ENCODE results near the gene OTX1. TPM values are rescaled to one million over a fixed set of nuclear protein-coding genes. Genes with fewer than 3 reads are reported as not detected.

OTX1 gene
- total RNA-seq, 4 donors from 2014 or later: not detected

DNA sequence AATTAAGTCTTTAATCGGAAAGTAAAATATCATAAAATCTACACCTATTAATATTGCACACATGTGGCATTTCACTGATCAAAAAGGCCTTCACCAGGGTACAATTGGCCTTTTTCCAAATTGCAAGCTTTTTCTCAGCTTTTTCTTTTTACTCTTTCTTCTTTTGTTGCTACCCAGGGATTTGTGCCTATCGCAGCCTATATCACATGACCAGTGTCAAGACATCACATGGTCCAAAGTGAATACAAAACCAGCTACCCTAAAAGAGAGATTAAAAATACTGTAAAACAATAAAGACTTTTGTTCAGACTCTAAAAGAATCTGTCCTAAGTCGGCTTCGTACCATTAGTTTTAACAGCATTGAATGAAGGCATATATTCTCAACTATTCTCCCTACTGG, 15.0 kb upstream of the OTX1 start:
- Histone ChIP-seq H3K9me3 (no peaks in the 10 kb centered on the region), H3K4me1 (no peaks in the 10 kb centered on the region), H3K27me3 (no peaks in the 10 kb centered on the region), H3K4me3 (no peak overlapping the region), H3K36me3 (peaks cover 0 to 3% of the 10 kb centered on the region in 2 donors), H3K27ac (no peak overlapping the region)
- no peak for TF ChIP-seq CTCF (IDR thresholded peaks at IDR 0.05)
- TF ChIP-seq POLR2A (IDR thresholded peaks at IDR 0.05): no peak
- no peak for DNase-seq
- intact Hi-C loops (cut with DNase I; ENCODE audit: low total_unique reads): no loop called here

GRCh38 chr2:63038034-63038433, 12.6 kb upstream of the OTX1 start:
- H3K27ac ChIP-seq: no peak overlapping the region
- no peak overlapping the region for H3K4me3 ChIP-seq
- TF ChIP-seq POLR2A (IDR thresholded peaks at IDR 0.05) (no peak), CTCF (IDR thresholded peaks at IDR 0.05) (no peak)
- intact Hi-C loops (cut with DNase I; ENCODE audit: low total_unique reads): no loop called here
- peaks cover 0 to 3% of the 10 kb centered on the region in 2 donors for H3K36me3 ChIP-seq
- H3K4me1 ChIP-seq: no peaks in the 10 kb centered on the region
- no peak for DNase-seq
- no peaks in the 10 kb centered on the region for H3K27me3 ChIP-seq
- H3K9me3 ChIP-seq: no peaks in the 10 kb centered on the region

DNA sequence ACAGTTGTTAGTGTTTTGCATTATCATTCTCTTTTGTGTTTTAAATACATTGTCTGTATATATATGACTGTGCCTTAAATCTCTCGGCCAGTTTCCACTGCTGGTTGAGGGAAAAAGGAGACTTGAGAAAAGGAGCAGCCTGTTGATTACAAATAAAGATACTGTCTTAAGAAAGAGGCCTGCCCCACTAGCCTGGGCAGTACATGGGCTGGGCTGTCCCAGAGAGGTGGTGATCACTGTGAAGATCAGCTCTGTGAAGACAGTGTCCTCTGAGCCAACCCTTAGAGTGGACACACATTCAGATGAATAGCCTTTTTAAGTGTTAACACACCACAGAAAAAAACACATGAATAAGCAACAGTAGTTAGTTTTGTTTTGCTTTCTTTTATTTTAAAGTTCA, 10.0 kb upstream of the OTX1 start:
- Histone ChIP-seq H3K27me3 (peaks cover 0 to 3% of the 10 kb centered on the region in 2 donors), H3K36me3 (peaks cover 0 to 3% of the 10 kb centered on the region in 2 donors), H3K9me3 (no peaks in the 10 kb centered on the region), H3K4me3 (no peak overlapping the region), H3K27ac (no peak overlapping the region), H3K4me1 (no peaks in the 10 kb centered on the region)
- intact Hi-C loops (cut with DNase I; ENCODE audit: low total_unique reads): no loop called here
- TF ChIP-seq POLR2A (IDR thresholded peaks at IDR 0.05): no peak
- TF ChIP-seq CTCF (IDR thresholded peaks at IDR 0.05): no peak
- DNase-seq: no peak

DNA sequence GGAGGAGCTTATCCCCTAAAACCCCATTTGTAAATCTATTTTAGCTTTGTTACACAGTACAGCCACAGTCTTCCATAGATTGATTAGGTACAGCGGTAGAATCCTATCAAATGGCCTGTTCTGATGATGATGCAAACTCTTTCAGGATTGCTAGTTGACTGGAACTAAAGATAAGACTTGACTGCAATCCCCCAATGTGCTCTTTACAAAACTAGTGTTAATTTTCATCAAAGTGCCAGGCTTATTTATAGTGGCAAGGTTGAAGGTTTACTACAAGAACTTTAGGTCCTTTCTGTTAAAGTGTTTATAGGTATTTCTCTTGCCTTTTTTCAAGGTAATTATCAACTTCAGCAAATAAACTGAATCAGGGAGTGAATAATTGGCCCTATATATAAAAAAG, 9.0 kb upstream of the OTX1 start:
- H3K36me3 ChIP-seq: peaks cover 0 to 1% of the 10 kb centered on the region in 2 donors
- no peak overlapping the region for H3K27ac ChIP-seq
- TF ChIP-seq CTCF (IDR thresholded peaks at IDR 0.05): no peak
- TF ChIP-seq POLR2A (IDR thresholded peaks at IDR 0.05): no peak
- no peaks in the 10 kb centered on the region for H3K9me3 ChIP-seq
- H3K27me3 ChIP-seq: peaks cover 0 to 3% of the 10 kb centered on the region in 2 donors
- intact Hi-C loops (cut with DNase I; ENCODE audit: low total_unique reads): no loop called here
- no peak overlapping the region for H3K4me3 ChIP-seq
- no peak for DNase-seq
- H3K4me1 ChIP-seq: no peaks in the 10 kb centered on the region

GRCh38 chr2:63044362-63045327, 6.0 kb upstream of the OTX1 start:
- Histone ChIP-seq H3K4me1 (no peaks in the 10 kb centered on the region), H3K27me3 (peaks cover 13 to 23% of the 10 kb centered on the region in 2 donors), H3K36me3 (no peaks in the 10 kb centered on the region), H3K4me3 (no peak overlapping the region), H3K9me3 (no peaks in the 10 kb centered on the region), H3K27ac (no peak overlapping the region)
- TF ChIP-seq POLR2A (IDR thresholded peaks at IDR 0.05): no peak
- TF ChIP-seq CTCF (IDR thresholded peaks at IDR 0.05): no peak
- intact Hi-C loops (cut with DNase I; ENCODE audit: low total_unique reads): no loop called here
- DNase-seq: no peak

All from uterus (tissue), 4 donors.